SK-N-SH treated with all-trans-retinoic acid at 6 μM for 48 hours (cell line): Measurements from ENCODE around the gene MARCHF10.

Experiments used
- ATAC-seq: fragments of 200-7000 bp; cut with Tn5 transposase; 3 replicates; pipeline ENCODE4 v1.9.1; 2020; ENCODE audit warnings: mild to moderate bottlenecking, moderate library complexity
- ARNTL ChIP-seq: fragments of 450-650 bp; formaldehyde crosslinking; IDR thresholded peaks from 2 replicates; pipeline ENCODE4 v1.5.0; 2020; ENCODE audit warnings: low read depth, mild to moderate bottlenecking, moderate library complexity, borderline replicate concordance
- CSDC2 ChIP-seq: fragments of 250-450 bp; sonication (Bioruptor Pico); IDR thresholded peaks from 2 replicates; pipeline ENCODE4 v1.5.0; 2020; ENCODE audit warnings: mild to moderate bottlenecking, moderate library complexity
- ESRRG ChIP-seq: fragments of 250-450 bp; sonication (Bioruptor Pico); IDR thresholded peaks from 2 replicates; pipeline ENCODE4 v1.6.1; 2021; ENCODE audit warnings: mild to moderate bottlenecking
- GLIS3 ChIP-seq: fragments of 250-450 bp; sonication (Bioruptor Pico); IDR thresholded peaks from 2 replicates; pipeline ENCODE4 v1.5.0; 2020; ENCODE audit warnings: mild to moderate bottlenecking, moderate library complexity
- ISL1 ChIP-seq: fragments of 250-450 bp; sonication (Bioruptor Pico); IDR thresholded peaks from 2 replicates; pipeline ENCODE4 v2.1.2; 2022; ENCODE audit warnings: mild to moderate bottlenecking, moderate library complexity
- OSR1 ChIP-seq: fragments of 250-450 bp; sonication (Bioruptor Pico); IDR thresholded peaks from 2 replicates; pipeline ENCODE4 v1.8.0; 2022; ENCODE audit warnings: moderate library complexity, mild to moderate bottlenecking, inconsistent platforms
- PPARA ChIP-seq: fragments of 250-450 bp; sonication (Bioruptor Pico); IDR thresholded peaks from 2 replicates; pipeline ENCODE4 v1.5.0; 2020; ENCODE audit warnings: mild to moderate bottlenecking, borderline replicate concordance
- RARB ChIP-seq: fragments of 250-450 bp; sonication (Bioruptor Pico); IDR thresholded peaks from 2 replicates; pipeline ENCODE4 v1.8.0; 2021; ENCODE audit warnings: mild to moderate bottlenecking, moderate library complexity
- SNAI2 ChIP-seq: fragments of 250-450 bp; sonication (Bioruptor Pico); IDR thresholded peaks from 2 replicates; pipeline ENCODE4 v1.5.0; 2020; ENCODE audit warnings: mild to moderate bottlenecking, moderate library complexity
- TCF4 ChIP-seq: fragments of 250-450 bp; sonication (Bioruptor Pico); IDR thresholded peaks from 2 replicates; pipeline ENCODE4 v1.8.0; 2021; ENCODE audit warnings: mild to moderate bottlenecking, moderate library complexity, borderline replicate concordance
- TOX ChIP-seq: fragments of 250-450 bp; sonication (Bioruptor Pico); IDR thresholded peaks from 2 replicates; pipeline ENCODE4 v1.8.0; 2021; ENCODE audit warnings: mild to moderate bottlenecking, moderate library complexity, borderline replicate concordance
- ZC3H10 ChIP-seq: fragments of 250-450 bp; sonication (Bioruptor Pico); IDR thresholded peaks from 2 replicates; pipeline ENCODE4 v1.5.1; 2021; ENCODE audit warnings: mild to moderate bottlenecking, moderate library complexity
- ZFP3 ChIP-seq: fragments of 250-450 bp; sonication (Bioruptor Pico); IDR thresholded peaks from 2 replicates; pipeline ENCODE4 v1.5.0; 2020; ENCODE audit warnings: mild to moderate bottlenecking, moderate library complexity
- ZNF565 ChIP-seq: fragments of 450-650 bp; formaldehyde crosslinking; conservative IDR thresholded peaks from 2 replicates; pipeline ENCODE4 v1.5.0; 2020; ENCODE audit warnings: low read depth, mild to moderate bottlenecking, moderate library complexity
- ZNF70 ChIP-seq: fragments of 450-650 bp; formaldehyde crosslinking; IDR thresholded peaks from 2 replicates; pipeline ENCODE4 v1.5.0; 2020; ENCODE audit warnings: mild to moderate bottlenecking, moderate library complexity
- TF ChIP-seq, protein P1 (sequence below): fragments of 250-450 bp; sonication (Bioruptor Pico); IDR thresholded peaks from 2 replicates; pipeline ENCODE4 v1.8.0; 2020; ENCODE audit warnings: mild to moderate bottlenecking, moderate library complexity, borderline replicate concordance
- TF ChIP-seq, protein P2 (sequence below): fragments of 250-450 bp; sonication (Bioruptor Pico); IDR thresholded peaks from 2 replicates; pipeline ENCODE4 v1.5.1; 2020; ENCODE audit warnings: low read depth, mild to moderate bottlenecking, moderate library complexity
- TF ChIP-seq, protein P3 (sequence below): fragments of 250-450 bp; sonication (Bioruptor Pico); IDR thresholded peaks from 2 replicates; pipeline ENCODE4 v1.5.1; 2021; ENCODE audit warnings: mild to moderate bottlenecking, moderate library complexity
- TF ChIP-seq, protein P4 (sequence below): fragments of 250-450 bp; sonication (Bioruptor Pico); IDR thresholded peaks from 2 replicates; pipeline ENCODE4 v1.8.0; 2021; ENCODE audit warnings: low read depth, mild to moderate bottlenecking, moderate library complexity, borderline replicate concordance
- TF ChIP-seq, protein P5 (sequence below): fragments of 250-450 bp; sonication (Bioruptor Pico); IDR thresholded peaks from 2 replicates; pipeline ENCODE4 v1.5.0; 2020; ENCODE audit warnings: mild to moderate bottlenecking, moderate library complexity

MARCHF10 gene

DNA sequence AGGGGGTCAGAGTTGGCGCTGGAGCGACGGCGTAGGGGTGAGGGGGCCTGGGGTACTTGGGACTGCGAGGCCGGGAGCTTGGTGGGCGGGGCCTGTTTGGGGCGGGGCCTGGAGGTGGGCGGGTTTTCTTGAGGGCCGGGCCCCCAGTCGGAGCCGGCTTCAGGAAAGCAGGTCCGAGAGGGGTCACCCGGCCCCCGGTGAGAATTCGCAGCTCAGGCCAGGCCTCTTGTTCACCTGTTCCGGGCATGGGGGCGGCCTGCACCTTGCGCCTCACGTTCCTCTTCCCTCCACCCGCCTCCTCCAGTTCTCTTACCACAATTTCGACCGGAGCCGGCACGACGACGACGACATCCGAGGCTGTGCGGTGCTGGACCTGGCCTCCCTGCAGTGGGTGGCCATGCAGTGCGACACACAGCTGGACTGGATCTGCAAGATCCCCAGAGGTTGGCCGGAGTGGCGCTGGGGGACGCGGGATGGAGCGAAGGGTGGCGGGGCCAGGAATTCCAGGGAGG lies 128.2 kb downstream of the MARCHF10 start:
- TF ChIP-seq, protein P1, sequence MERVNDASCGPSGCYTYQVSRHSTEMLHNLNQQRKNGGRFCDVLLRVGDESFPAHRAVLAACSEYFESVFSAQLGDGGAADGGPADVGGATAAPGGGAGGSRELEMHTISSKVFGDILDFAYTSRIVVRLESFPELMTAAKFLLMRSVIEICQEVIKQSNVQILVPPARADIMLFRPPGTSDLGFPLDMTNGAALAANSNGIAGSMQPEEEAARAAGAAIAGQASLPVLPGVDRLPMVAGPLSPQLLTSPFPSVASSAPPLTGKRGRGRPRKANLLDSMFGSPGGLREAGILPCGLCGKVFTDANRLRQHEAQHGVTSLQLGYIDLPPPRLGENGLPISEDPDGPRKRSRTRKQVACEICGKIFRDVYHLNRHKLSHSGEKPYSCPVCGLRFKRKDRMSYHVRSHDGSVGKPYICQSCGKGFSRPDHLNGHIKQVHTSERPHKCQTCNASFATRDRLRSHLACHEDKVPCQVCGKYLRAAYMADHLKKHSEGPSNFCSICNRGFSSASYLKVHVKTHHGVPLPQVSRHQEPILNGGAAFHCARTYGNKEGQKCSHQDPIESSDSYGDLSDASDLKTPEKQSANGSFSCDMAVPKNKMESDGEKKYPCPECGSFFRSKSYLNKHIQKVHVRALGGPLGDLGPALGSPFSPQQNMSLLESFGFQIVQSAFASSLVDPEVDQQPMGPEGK (CRISPR knock-in tag) = no peak
- TF ChIP-seq, protein P2, sequence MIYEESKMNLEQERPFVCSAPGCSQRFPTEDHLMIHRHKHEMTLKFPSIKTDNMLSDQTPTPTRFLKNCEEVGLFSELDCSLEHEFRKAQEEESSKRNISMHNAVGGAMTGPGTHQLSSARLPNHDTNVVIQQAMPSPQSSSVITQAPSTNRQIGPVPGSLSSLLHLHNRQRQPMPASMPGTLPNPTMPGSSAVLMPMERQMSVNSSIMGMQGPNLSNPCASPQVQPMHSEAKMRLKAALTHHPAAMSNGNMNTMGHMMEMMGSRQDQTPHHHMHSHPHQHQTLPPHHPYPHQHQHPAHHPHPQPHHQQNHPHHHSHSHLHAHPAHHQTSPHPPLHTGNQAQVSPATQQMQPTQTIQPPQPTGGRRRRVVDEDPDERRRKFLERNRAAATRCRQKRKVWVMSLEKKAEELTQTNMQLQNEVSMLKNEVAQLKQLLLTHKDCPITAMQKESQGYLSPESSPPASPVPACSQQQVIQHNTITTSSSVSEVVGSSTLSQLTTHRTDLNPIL = no peak
- TF ChIP-seq GLIS3 (CRISPR knock-in tag) (no peak), ARNTL (no peak), ZFP3 (CRISPR knock-in tag) (no peak), CSDC2 (CRISPR knock-in tag) (no peak), TOX (no peak), ZC3H10 (CRISPR knock-in tag) (no peak)
- TF ChIP-seq, protein P3, sequence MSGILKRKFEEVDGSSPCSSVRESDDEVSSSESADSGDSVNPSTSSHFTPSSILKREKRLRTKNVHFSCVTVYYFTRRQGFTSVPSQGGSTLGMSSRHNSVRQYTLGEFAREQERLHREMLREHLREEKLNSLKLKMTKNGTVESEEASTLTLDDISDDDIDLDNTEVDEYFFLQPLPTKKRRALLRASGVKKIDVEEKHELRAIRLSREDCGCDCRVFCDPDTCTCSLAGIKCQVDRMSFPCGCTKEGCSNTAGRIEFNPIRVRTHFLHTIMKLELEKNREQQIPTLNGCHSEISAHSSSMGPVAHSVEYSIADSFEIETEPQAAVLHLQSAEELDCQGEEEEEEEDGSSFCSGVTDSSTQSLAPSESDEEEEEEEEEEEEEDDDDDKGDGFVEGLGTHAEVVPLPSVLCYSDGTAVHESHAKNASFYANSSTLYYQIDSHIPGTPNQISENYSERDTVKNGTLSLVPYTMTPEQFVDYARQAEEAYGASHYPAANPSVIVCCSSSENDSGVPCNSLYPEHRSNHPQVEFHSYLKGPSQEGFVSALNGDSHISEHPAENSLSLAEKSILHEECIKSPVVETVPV (CRISPR knock-in tag) = no peak
- no peak for ATAC-seq

DNA sequence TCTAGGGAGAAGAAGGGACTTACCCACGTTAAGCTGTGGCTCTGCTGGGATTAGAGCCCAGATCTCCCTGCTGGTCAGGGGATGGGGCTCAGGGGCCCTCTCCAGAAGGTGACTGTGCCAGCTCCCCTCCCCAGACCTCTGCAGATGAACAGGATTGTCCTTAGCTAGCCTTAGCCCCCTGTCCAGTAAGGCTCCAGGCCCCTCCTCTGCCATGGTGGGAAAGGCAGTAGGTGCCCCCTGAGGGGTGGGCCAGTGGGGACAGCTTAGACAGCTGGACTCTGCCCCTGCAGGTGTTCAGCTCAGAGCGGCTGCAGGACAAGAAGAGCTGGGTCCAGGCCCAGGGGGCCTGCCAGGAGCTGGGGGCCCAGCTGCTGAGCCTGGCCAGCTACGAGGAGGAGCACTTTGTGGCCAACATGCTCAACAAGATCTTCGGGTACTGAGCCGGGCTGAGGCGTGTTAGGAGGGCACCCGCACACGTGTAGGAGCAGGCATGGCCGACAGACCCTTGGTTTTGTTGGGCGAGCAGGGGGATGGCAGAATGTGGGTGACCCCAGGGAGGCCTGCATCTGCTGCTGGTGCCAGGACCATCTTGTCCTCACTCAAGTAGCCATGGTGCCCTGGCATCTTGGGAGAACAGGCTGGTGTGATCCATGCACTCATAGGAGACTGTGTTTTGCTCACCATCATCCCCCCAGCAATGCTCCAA lies 129.7 kb downstream of the MARCHF10 start:
- no peak for ATAC-seq
- TF ChIP-seq CSDC2 (CRISPR knock-in tag) (no peak), ISL1 (CRISPR knock-in tag) (no peak), OSR1 (CRISPR knock-in tag) (no peak), ARNTL (no peak), ZFP3 (CRISPR knock-in tag) (no peak), GLIS3 (CRISPR knock-in tag) (no peak), ESRRG (CRISPR knock-in tag) (no peak)
- TF ChIP-seq, protein P3 (CRISPR knock-in tag) = no peak
- TF ChIP-seq, protein P4, sequence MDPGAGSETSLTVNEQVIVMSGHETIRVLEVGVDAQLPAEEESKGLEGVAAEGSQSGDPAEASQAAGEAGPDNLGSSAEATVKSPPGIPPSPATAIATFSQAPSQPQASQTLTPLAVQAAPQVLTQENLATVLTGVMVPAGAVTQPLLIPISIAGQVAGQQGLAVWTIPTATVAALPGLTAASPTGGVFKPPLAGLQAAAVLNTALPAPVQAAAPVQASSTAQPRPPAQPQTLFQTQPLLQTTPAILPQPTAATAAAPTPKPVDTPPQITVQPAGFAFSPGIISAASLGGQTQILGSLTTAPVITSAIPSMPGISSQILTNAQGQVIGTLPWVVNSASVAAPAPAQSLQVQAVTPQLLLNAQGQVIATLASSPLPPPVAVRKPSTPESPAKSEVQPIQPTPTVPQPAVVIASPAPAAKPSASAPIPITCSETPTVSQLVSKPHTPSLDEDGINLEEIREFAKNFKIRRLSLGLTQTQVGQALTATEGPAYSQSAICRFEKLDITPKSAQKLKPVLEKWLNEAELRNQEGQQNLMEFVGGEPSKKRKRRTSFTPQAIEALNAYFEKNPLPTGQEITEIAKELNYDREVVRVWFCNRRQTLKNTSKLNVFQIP = no peak

DNA sequence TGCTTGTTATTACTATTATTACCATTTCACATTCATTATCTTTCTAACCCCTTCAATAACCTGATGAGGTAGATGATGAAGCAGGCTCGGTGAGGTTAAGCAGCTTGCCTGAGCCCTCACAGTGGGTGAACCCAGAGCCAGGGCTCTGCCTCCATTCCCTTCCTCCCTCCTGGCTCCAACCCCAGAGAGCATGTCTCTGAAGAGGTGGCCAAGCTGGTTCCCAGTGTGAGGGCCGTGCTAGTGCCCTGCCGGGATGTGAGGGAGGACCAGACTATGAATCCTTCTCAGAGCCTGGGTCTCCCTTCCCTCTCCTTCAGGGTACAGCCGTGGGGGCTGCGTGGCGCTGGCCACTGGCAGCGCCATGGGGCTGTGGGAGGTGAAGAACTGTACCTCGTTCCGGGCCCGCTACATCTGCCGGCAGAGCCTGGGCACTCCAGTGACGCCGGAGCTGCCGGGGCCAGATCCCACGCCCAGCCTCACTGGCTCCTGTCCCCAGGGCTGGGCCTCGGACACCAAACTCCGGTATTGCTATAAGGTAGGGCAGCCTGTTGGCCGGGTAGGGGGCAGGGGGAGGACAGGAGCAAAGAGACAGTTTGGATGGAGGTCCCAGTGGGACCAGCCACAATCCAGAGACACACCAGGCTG lies 131.0 kb downstream of the MARCHF10 start:
- no peak for ATAC-seq
- TF ChIP-seq PPARA (CRISPR knock-in tag) (no peak), ZNF70 (CRISPR knock-in tag) (no peak), RARB (CRISPR knock-in tag) (no peak), ESRRG (CRISPR knock-in tag) (no peak), TOX (no peak), ZNF565 (CRISPR knock-in tag) (no peak), ZC3H10 (CRISPR knock-in tag) (no peak), TCF4 (CRISPR knock-in tag) (no peak), SNAI2 (CRISPR knock-in tag) (no peak), CSDC2 (CRISPR knock-in tag) (no peak), ARNTL (no peak), ZFP3 (CRISPR knock-in tag) (no peak)
- TF ChIP-seq, protein P2 = no peak
- TF ChIP-seq, protein P5, sequence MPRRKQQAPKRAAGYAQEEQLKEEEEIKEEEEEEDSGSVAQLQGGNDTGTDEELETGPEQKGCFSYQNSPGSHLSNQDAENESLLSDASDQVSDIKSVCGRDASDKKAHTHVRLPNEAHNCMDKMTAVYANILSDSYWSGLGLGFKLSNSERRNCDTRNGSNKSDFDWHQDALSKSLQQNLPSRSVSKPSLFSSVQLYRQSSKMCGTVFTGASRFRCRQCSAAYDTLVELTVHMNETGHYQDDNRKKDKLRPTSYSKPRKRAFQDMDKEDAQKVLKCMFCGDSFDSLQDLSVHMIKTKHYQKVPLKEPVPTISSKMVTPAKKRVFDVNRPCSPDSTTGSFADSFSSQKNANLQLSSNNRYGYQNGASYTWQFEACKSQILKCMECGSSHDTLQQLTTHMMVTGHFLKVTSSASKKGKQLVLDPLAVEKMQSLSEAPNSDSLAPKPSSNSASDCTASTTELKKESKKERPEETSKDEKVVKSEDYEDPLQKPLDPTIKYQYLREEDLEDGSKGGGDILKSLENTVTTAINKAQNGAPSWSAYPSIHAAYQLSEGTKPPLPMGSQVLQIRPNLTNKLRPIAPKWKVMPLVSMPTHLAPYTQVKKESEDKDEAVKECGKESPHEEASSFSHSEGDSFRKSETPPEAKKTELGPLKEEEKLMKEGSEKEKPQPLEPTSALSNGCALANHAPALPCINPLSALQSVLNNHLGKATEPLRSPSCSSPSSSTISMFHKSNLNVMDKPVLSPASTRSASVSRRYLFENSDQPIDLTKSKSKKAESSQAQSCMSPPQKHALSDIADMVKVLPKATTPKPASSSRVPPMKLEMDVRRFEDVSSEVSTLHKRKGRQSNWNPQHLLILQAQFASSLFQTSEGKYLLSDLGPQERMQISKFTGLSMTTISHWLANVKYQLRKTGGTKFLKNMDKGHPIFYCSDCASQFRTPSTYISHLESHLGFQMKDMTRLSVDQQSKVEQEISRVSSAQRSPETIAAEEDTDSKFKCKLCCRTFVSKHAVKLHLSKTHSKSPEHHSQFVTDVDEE = no peak
- TF ChIP-seq, protein P1 (CRISPR knock-in tag) = no peak
